HEK293 (cell line): ENCODE results near the gene KRTAP5-11.
"Not testable (repeated sequence)": the region's sequence is repeated elsewhere in the genome, so short reads cannot be mapped to it uniquely, and the experiment has no call there.

Experiments
- CTCF ChIA-PET: fragments of 350-600 bp; formaldehyde crosslinking; extraction: SDS; loops from one replicate; lab custom pipeline; 2021; ENCODE audit warnings: antibody characterized with exemption; lab: Yijun Ruan, JAX
- POLR2A ChIA-PET: fragments of 300-600 bp; formaldehyde crosslinking; extraction: SDS; loops from one replicate; lab custom pipeline; 2020; ENCODE audit warnings: antibody characterized with exemption, inconsistent platforms; lab: Yijun Ruan, JAX
- H3K27ac ChIP-seq: fragments of 200-500 bp; sonication (Bioruptor generic); 2 replicates; pipeline ENCODE4 v1.5.1; 2014; ENCODE audit warnings: low read depth, low read length, control low read depth, inconsistent platforms; ENCODE audit errors: extremely low read depth
- H3K36me3 ChIP-seq, 2 experiments: fragments of 200-500 bp in 1 of 2; sonication (Bioruptor generic) in 1 of 2; 1 replicate in 1 of 2; 2 replicates in 1 of 2; pipeline ENCODE4 v1.5.1; 2014 to 2017; ENCODE audit warnings: inconsistent platforms in 2 of 2, low read length in 2 of 2; ENCODE audit not compliant: control insufficient read depth in 2 of 2, insufficient read depth in 1 of 2
- H3K4me1 ChIP-seq: fragments of 200-500 bp; sonication (Bioruptor generic); 2 replicates; pipeline ENCODE4 v1.5.1; 2014; ENCODE audit warnings: mild to moderate bottlenecking, low read length, inconsistent platforms; ENCODE audit not compliant: control insufficient read depth, insufficient read depth
- H3K4me3 ChIP-seq: 2 replicates; pipeline ENCODE4 v1.5.1; 2011; ENCODE audit warnings: low read depth, mild to moderate bottlenecking, control low read depth, low read length, moderate library complexity
- H3K9me3 ChIP-seq: fragments of 200-500 bp; sonication (Bioruptor generic); 2 replicates; pipeline ENCODE4 v1.5.1; 2014; ENCODE audit warnings: low read depth, low read length, inconsistent platforms; ENCODE audit not compliant: control insufficient read depth, insufficient read depth
- FEZF1 ChIP-seq: fragments of 450-650 bp; formaldehyde crosslinking; IDR thresholded peaks from 2 replicates; pipeline ENCODE4 v1.5.1; 2016; ENCODE audit warnings: missing biosample characterization, missing genetic modification characterization
- GLIS1 ChIP-seq: fragments of 450-650 bp; formaldehyde crosslinking; IDR thresholded peaks from 2 replicates; pipeline ENCODE4 v1.5.1; 2016; ENCODE audit warnings: missing biosample characterization, missing genetic modification characterization
- KLF7 ChIP-seq: fragments of 450-650 bp; formaldehyde crosslinking; IDR thresholded peaks from 2 replicates; pipeline ENCODE4 v1.5.1; 2016; ENCODE audit warnings: missing biosample characterization, missing genetic modification characterization, borderline replicate concordance
- PRDM4 ChIP-seq: fragments of 450-650 bp; formaldehyde crosslinking; IDR thresholded peaks from 2 replicates; pipeline ENCODE4 v1.5.1; 2017; ENCODE audit warnings: missing biosample characterization, missing genetic modification characterization
- SETDB1 ChIP-seq: IDR thresholded peaks from one replicate; pipeline ENCODE4 v1.6.1; 2017; ENCODE audit warnings: mild to moderate bottlenecking, low read length, moderate library complexity, mixed read lengths; ENCODE audit not compliant: insufficient read length
- TCF7L2 ChIP-seq: IDR thresholded peaks from 2 replicates; pipeline ENCODE4 v1.6.1; 2011; ENCODE audit warnings: low read depth, mild to moderate bottlenecking, inconsistent platforms, low read length, moderate library complexity, borderline replicate concordance
- TRIM28 ChIP-seq: IDR thresholded peaks from 2 replicates; pipeline ENCODE4 v1.6.1; 2011; ENCODE audit warnings: low read length, control low read depth, borderline replicate concordance
- ZBTB11 ChIP-seq: fragments of 450-650 bp; formaldehyde crosslinking; conservative IDR thresholded peaks from 2 replicates; pipeline ENCODE4 v1.5.1; 2016; ENCODE audit warnings: low read depth, missing biosample characterization, missing genetic modification characterization
- ZBTB49 ChIP-seq: fragments of 450-650 bp; formaldehyde crosslinking; IDR thresholded peaks from 2 replicates; pipeline ENCODE4 v1.5.1; 2016; ENCODE audit warnings: missing biosample characterization, missing genetic modification characterization, low read depth
- ZNF157 ChIP-seq: fragments of 450-650 bp; formaldehyde crosslinking; IDR thresholded peaks from 2 replicates; pipeline ENCODE4 v1.5.1; 2016; ENCODE audit warnings: missing biosample characterization, missing genetic modification characterization
- ZNF324 ChIP-seq: fragments of 450-650 bp; formaldehyde crosslinking; IDR thresholded peaks from 2 replicates; pipeline ENCODE4 v1.5.1; 2016; ENCODE audit warnings: missing biosample characterization, missing genetic modification characterization
- ZNF341 ChIP-seq: fragments of 450-650 bp; formaldehyde crosslinking; IDR thresholded peaks from 2 replicates; pipeline ENCODE4; 2016; ENCODE audit warnings: low read depth, missing biosample characterization, missing genetic modification characterization
- ZNF404 ChIP-seq: fragments of 450-650 bp; formaldehyde crosslinking; IDR thresholded peaks from 2 replicates; pipeline ENCODE4 v1.5.1; 2017; ENCODE audit warnings: missing biosample characterization, missing genetic modification characterization
- ZNF48 ChIP-seq: fragments of 450-650 bp; formaldehyde crosslinking; IDR thresholded peaks from 2 replicates; pipeline ENCODE4 v1.5.1; 2016; ENCODE audit warnings: missing biosample characterization, missing genetic modification characterization
- ZNF560 ChIP-seq: fragments of 450-650 bp; formaldehyde crosslinking; IDR thresholded peaks from 2 replicates; pipeline ENCODE4 v1.5.1; 2017; ENCODE audit warnings: missing biosample characterization, missing genetic modification characterization, borderline replicate concordance
- ZNF658 ChIP-seq: fragments of 450-650 bp; formaldehyde crosslinking; IDR thresholded peaks from 2 replicates; pipeline ENCODE4; 2016; ENCODE audit warnings: missing biosample characterization, missing genetic modification characterization
- ZNF76 ChIP-seq: fragments of 450-650 bp; formaldehyde crosslinking; IDR thresholded peaks from 2 replicates; pipeline ENCODE4; 2016; ENCODE audit warnings: low read depth, missing biosample characterization, missing genetic modification characterization, borderline replicate concordance
- ZNF830 ChIP-seq: fragments of 450-650 bp; IDR thresholded peaks from 2 replicates; pipeline ENCODE4 v1.5.0; 2018; ENCODE audit warnings: missing biosample characterization, missing genetic modification characterization, low read depth, mild to moderate bottlenecking, moderate library complexity
- ZNF837 ChIP-seq: fragments of 450-650 bp; formaldehyde crosslinking; IDR thresholded peaks from 2 replicates; pipeline ENCODE4 v1.5.1; 2016; ENCODE audit warnings: missing biosample characterization, missing genetic modification characterization
- ZSCAN16 ChIP-seq: fragments of 450-650 bp; formaldehyde crosslinking; IDR thresholded peaks from 2 replicates; pipeline ENCODE4 v1.5.1; 2016; ENCODE audit warnings: missing biosample characterization, missing genetic modification characterization

Gene KRTAP5-11

GRCh38 chr11:71537977-71538665 is 44.6 kb downstream of the KRTAP5-11 start, which contains the start of gene KRTAP5-8:
Gene KRTAP5-8 (plus strand): TSS chr11:71538025. CDS start chr11:71538056, 31 bp downstream.
- H3K27ac ChIP-seq, POLR2A ChIA-PET, CTCF ChIA-PET, H3K4me3 ChIP-seq, H3K9me3 ChIP-seq, H3K36me3 ChIP-seq, H3K4me1 ChIP-seq: not testable (repeated sequence)
- 0 out of 2 replicates have a peak, but pooled peaks have one; percentile 18 for TF ChIP-seq GLIS1 (tag by site-specific recombination)

- CTCF ChIA-PET = no interaction called here
- no peak overlapping the region for H3K27ac ChIP-seq
- no peaks in the 10 kb centered on the region for H3K9me3 ChIP-seq
- POLR2A ChIA-PET = no interaction called here
- H3K36me3 ChIP-seq = no peaks in the 10 kb centered on the region
- H3K4me1 ChIP-seq = no peaks in the 10 kb centered on the region
- no peak for TF ChIP-seq ZBTB11 (tag by site-specific recombination)
- no peak for TF ChIP-seq SETDB1
- no peak for TF ChIP-seq ZNF341
- no peak overlapping the region for H3K4me3 ChIP-seq
These were observed 45.1 kb downstream of the KRTAP5-11 start for GRCh38 chr11:71537537-71537936.

- Histone ChIP-seq H3K4me1 (no peaks in the 10 kb centered on the region), H3K9me3 (no peaks in the 10 kb centered on the region)
- CTCF ChIA-PET = no interaction called here
These were observed 46.9 kb downstream of the KRTAP5-11 start for GRCh38 chr11:71535825-71536224.

GRCh38 chr11:71534711-71535608 is 47.7 kb downstream of the KRTAP5-11 start:
- H3K9me3 ChIP-seq, H3K4me3 ChIP-seq, H3K4me1 ChIP-seq, CTCF ChIA-PET, H3K36me3 ChIP-seq, POLR2A ChIA-PET, H3K27ac ChIP-seq: not testable (repeated sequence)

More at GRCh38 chr11:71535825-71536224, 46.9 kb downstream of the KRTAP5-11 start:
- POLR2A ChIA-PET = no interaction called here
- H3K4me3 ChIP-seq = no peak overlapping the region
- TF ChIP-seq ZNF324 (tag by site-specific recombination) (no peak), ZNF830 (tag by site-specific recombination) (no peak), ZNF560 (tag by site-specific recombination) (no peak), ZNF76 (tag by site-specific recombination) (no peak), KLF7 (tag by site-specific recombination) (no peak), ZNF48 (tag by site-specific recombination) (no peak), PRDM4 (tag by site-specific recombination) (no peak), ZNF404 (no peak), ZBTB49 (tag by site-specific recombination) (no peak), ZSCAN16 (tag by site-specific recombination) (no peak), ZNF658 (tag by site-specific recombination) (no peak), GLIS1 (tag by site-specific recombination) (no peak), TRIM28 (no peak), FEZF1 (no peak), TCF7L2 (no peak), ZNF837 (tag by site-specific recombination) (no peak), ZNF157 (tag by site-specific recombination) (no peak)
- H3K27ac ChIP-seq = no peak overlapping the region
- H3K36me3 ChIP-seq = no peaks in the 10 kb centered on the region
